C1 segment of cervical spinal cord (tissue), 14 donors: ENCODE results near the gene CHMP2A.
"Not testable (repeated sequence)": the region's sequence is repeated elsewhere in the genome, so short reads cannot be mapped to it uniquely, and the experiment has no call there.

Experiments used
- DNase-seq, 14 donors: peaks; one replicate each; lab custom pipeline; 2025; lab: John Stamatoyannopoulos, UW

The CHMP2A gene

GRCh38 chr19:58555369-58555885 lies 522 bp upstream of the CHMP2A start:
- DNase-seq = no peak

- DNase-seq = no peak
Measured at GRCh38 chr19:58553799-58554493, 959 bp downstream of the CHMP2A start.

GRCh38 chr19:58552655-58553054 lies 2.2 kb downstream of the CHMP2A start:
- no peak for DNase-seq

GRCh38 chr19:58551577-58552471 lies 3.1 kb downstream of the CHMP2A start:
- no peak for DNase-seq

GRCh38 chr19:58551123-58551497 lies 3.8 kb downstream of the CHMP2A start:
- DNase-seq = no peak

- DNase-seq = no peak
Measured at GRCh38 chr19:58550362-58551122, 4.4 kb downstream of the CHMP2A start.

- no peak for DNase-seq
Measured at GRCh38 chr19:58549664-58550361, 5.1 kb downstream of the CHMP2A start.

- DNase-seq = no peak
Measured at GRCh38 chr19:58548859-58549663, 5.8 kb downstream of the CHMP2A start.

- DNase-seq = no peak
Measured at GRCh38 chr19:58547323-58548312, 7.3 kb downstream of the CHMP2A start.

- no peak for DNase-seq
Measured at GRCh38 chr19:58546019-58546530, 8.8 kb downstream of the CHMP2A start.

- DNase-seq = no peak
Measured at GRCh38 chr19:58545286-58546018, 9.5 kb downstream of the CHMP2A start.

GRCh38 chr19:58544591-58545285 lies 10.2 kb downstream of the CHMP2A start:
- DNase-seq = no peak

GRCh38 chr19:58543826-58544590 lies 10.9 kb downstream of the CHMP2A start, which contains the start of gene TRIM28:
TSS of gene TRIM28 (plus strand) at chr19:58544064. CDS start at chr19:58544758, 694 bp downstream.
- DNase-seq = no peak

GRCh38 chr19:58542641-58543372 lies 12.1 kb downstream of the CHMP2A start:
- DNase-seq = not testable (repeated sequence)

- not testable (repeated sequence) for DNase-seq
Measured at GRCh38 chr19:58539169-58539559, 15.7 kb downstream of the CHMP2A start.
